ENCODE results near the gene CZIB. TPM values are rescaled to one million over a fixed set of nuclear protein-coding genes. Genes with fewer than 3 reads are reported as not detected.

Gene CZIB
- total RNA-seq, 1 experiment from 2014 or later, result 56.7 TPM

GRCh38 chr1:53266038-53266437, 45.6 kb upstream of the CZIB start:
- Histone ChIP-seq H3K36me3 (ENCODE audit: insufficient read depth, low read length, poor library complexity, severe bottlenecking) (no peaks in the 10 kb centered on the region), H3K9me3 (ENCODE audit: low read depth, low read length, poor library complexity, severe bottlenecking) (no peaks in the 10 kb centered on the region), H3K4me3 (ENCODE audit: low read depth, low read length, poor library complexity, severe bottlenecking) (no peak overlapping the region), H3K4me1 (ENCODE audit: insufficient read depth, low read length, poor library complexity, severe bottlenecking) (no peaks in the 10 kb centered on the region), H3K27ac (ENCODE audit: low read depth, low read length, poor library complexity, severe bottlenecking) (no peak overlapping the region), H3K27me3 (replicated peaks; ENCODE audit: insufficient read depth, low read depth, low read length, poor library complexity) (no peaks in the 10 kb centered on the region)
- peak; percentile 27 for DNase-seq (ENCODE audit: low spot score)
- POLR2A ChIA-PET (ENCODE audit: low non-redundant PET), result no interaction called here
- CTCF ChIA-PET, result no interaction called here
- TF ChIP-seq EZH2 (IDR thresholded peaks at IDR 0.05; ENCODE audit: borderline replicate concordance, low read depth, low read length, poor library complexity, severe bottlenecking) (no peak), CTCF (conservative IDR thresholded peaks at IDR 0.05; ENCODE audit: low read depth, low read length) (0 out of 2 replicates have a peak, but pooled peaks have one; percentile 25)
- intact Hi-C loops (cut with micrococcal nuclease; ENCODE audit: unreplicated experiment), result no loop called here
- BruUV-seq (replicated peaks), result no TSS peak

GRCh38 chr1:53265581-53265980, 45.1 kb upstream of the CZIB start:
- H3K9me3 ChIP-seq (ENCODE audit: low read depth, low read length, poor library complexity, severe bottlenecking), result no peaks in the 10 kb centered on the region
- peaks cover under 1% of the 10 kb centered on the region for H3K36me3 ChIP-seq (ENCODE audit: insufficient read depth, low read length, poor library complexity, severe bottlenecking)
- no TSS peak for BruUV-seq (replicated peaks)
- H3K4me3 ChIP-seq (ENCODE audit: low read depth, low read length, poor library complexity, severe bottlenecking), result no peak overlapping the region
- ChIA-PET CTCF (no interaction called here), POLR2A (ENCODE audit: low non-redundant PET) (no interaction called here)
- no peak for TF ChIP-seq EZH2 (IDR thresholded peaks at IDR 0.05; ENCODE audit: borderline replicate concordance, low read depth, low read length, poor library complexity, severe bottlenecking)
- TF ChIP-seq CTCF (conservative IDR thresholded peaks at IDR 0.05; ENCODE audit: low read depth, low read length), result no peak
- no peak for DNase-seq (ENCODE audit: low spot score)
- no peak overlapping the region for H3K27ac ChIP-seq (ENCODE audit: low read depth, low read length, poor library complexity, severe bottlenecking)
- intact Hi-C loops (cut with micrococcal nuclease; ENCODE audit: unreplicated experiment), result no loop called here
- peaks cover 3% of the 10 kb centered on the region for H3K27me3 ChIP-seq (replicated peaks; ENCODE audit: insufficient read depth, low read depth, low read length, poor library complexity)
- H3K4me1 ChIP-seq (ENCODE audit: insufficient read depth, low read length, poor library complexity, severe bottlenecking), result no peaks in the 10 kb centered on the region

GRCh38 chr1:53264048-53264447, 43.6 kb upstream of the CZIB start:
- Histone ChIP-seq H3K4me3 (ENCODE audit: low read depth, low read length, poor library complexity, severe bottlenecking) (no peak overlapping the region), H3K9me3 (ENCODE audit: low read depth, low read length, poor library complexity, severe bottlenecking) (no peaks in the 10 kb centered on the region), H3K36me3 (ENCODE audit: insufficient read depth, low read length, poor library complexity, severe bottlenecking) (peaks cover 5% of the 10 kb centered on the region), H3K27ac (ENCODE audit: low read depth, low read length, poor library complexity, severe bottlenecking) (no peak overlapping the region), H3K4me1 (ENCODE audit: insufficient read depth, low read length, poor library complexity, severe bottlenecking) (no peaks in the 10 kb centered on the region), H3K27me3 (replicated peaks; ENCODE audit: insufficient read depth, low read depth, low read length, poor library complexity) (peaks cover 18% of the 10 kb centered on the region)
- ChIA-PET CTCF (no interaction called here), POLR2A (ENCODE audit: low non-redundant PET) (no interaction called here)
- BruUV-seq (replicated peaks), result no TSS peak
- intact Hi-C loops (cut with micrococcal nuclease; ENCODE audit: unreplicated experiment), result no loop called here
- no peak for DNase-seq (ENCODE audit: low spot score)
- TF ChIP-seq CTCF (conservative IDR thresholded peaks at IDR 0.05; ENCODE audit: low read depth, low read length) (no peak), EZH2 (IDR thresholded peaks at IDR 0.05; ENCODE audit: borderline replicate concordance, low read depth, low read length, poor library complexity, severe bottlenecking) (no peak)

Data from A673 (cell line).